HepG2 (cell line): ENCODE measurements around the gene STAP2. TPM values are rescaled to one million over a fixed set of nuclear protein-coding genes. Genes with fewer than 3 reads are reported as not detected.

Source experiments
- ETS1 ChIP-seq: sonication (generic); formaldehyde crosslinking; IDR thresholded peaks from 2 replicates; pipeline ENCODE4 v1.4.0; 2020; ENCODE audit warnings: missing genetic modification reagents
- HMG20A ChIP-seq: IDR thresholded peaks from 2 replicates; pipeline ENCODE4 v1.6.1; 2016; ENCODE audit warnings: borderline replicate concordance
- HOMEZ ChIP-seq: IDR thresholded peaks from 2 replicates; pipeline ENCODE4 v1.6.1; 2016; ENCODE audit warnings: low read depth
- KDM4B ChIP-seq: sonication (generic); formaldehyde crosslinking; IDR thresholded peaks from 2 replicates; pipeline ENCODE4 v1.4.0; 2020; ENCODE audit warnings: missing genetic modification reagents
- MEIS2 ChIP-seq: sonication (generic); formaldehyde crosslinking; IDR thresholded peaks from 2 replicates; pipeline ENCODE4 v1.9.0; 2021; ENCODE audit warnings: mild to moderate bottlenecking, missing genetic modification reagents
- MXI1 ChIP-seq: IDR thresholded peaks from 3 replicates; pipeline ENCODE4 v1.6.1; 2012; ENCODE audit warnings: low read depth, low read length, inconsistent platforms, borderline replicate concordance
- NR2F2 ChIP-seq: IDR thresholded peaks from 2 replicates; pipeline ENCODE4 v1.6.1; 2012; ENCODE audit warnings: low read depth, inconsistent platforms, borderline replicate concordance
- RNF219 ChIP-seq: sonication (generic); formaldehyde crosslinking; IDR thresholded peaks from 2 replicates; pipeline ENCODE4 v1.5.0; 2020; ENCODE audit warnings: mild to moderate bottlenecking, missing genetic modification reagents
- SIN3B ChIP-seq: fragments of 150-350 bp; IDR thresholded peaks from 2 replicates; pipeline ENCODE4 v1.6.1; 2014; ENCODE audit warnings: low read length
- THRA ChIP-seq: sonication (generic); formaldehyde crosslinking; IDR thresholded peaks from 2 replicates; pipeline ENCODE4 v1.4.0; 2020; ENCODE audit warnings: missing genetic modification reagents, borderline replicate concordance
- U2AF1 ChIP-seq: fragments of 200-400 bp; formaldehyde crosslinking; optimal IDR thresholded peaks from 2 replicates; pipeline ENCODE3; 2017; ENCODE audit warnings: mild to moderate bottlenecking, low read depth, low read length
- ZBTB37 ChIP-seq: sonication (generic); formaldehyde crosslinking; IDR thresholded peaks from 2 replicates; pipeline ENCODE4 v1.4.0; 2020; ENCODE audit warnings: mild to moderate bottlenecking, missing genetic modification reagents
- ZBTB39 ChIP-seq: sonication (generic); formaldehyde crosslinking; IDR thresholded peaks from 2 replicates; pipeline ENCODE4 v1.5.0; 2020; ENCODE audit warnings: missing genetic modification reagents
- ZNF224 ChIP-seq: sonication (generic); formaldehyde crosslinking; IDR thresholded peaks from 2 replicates; pipeline ENCODE4 v1.5.0; 2020; ENCODE audit warnings: mild to moderate bottlenecking, missing genetic modification reagents
- ZNF350 ChIP-seq: sonication (generic); formaldehyde crosslinking; IDR thresholded peaks from 2 replicates; pipeline ENCODE4 v1.4.0; 2020; ENCODE audit warnings: mild to moderate bottlenecking, low read depth, missing genetic modification reagents, borderline replicate concordance
- ZNF644 ChIP-seq: IDR thresholded peaks from 2 replicates; pipeline ENCODE4 v1.6.1; 2016; ENCODE audit warnings: low read depth
- polyA plus RNA-seq, 8 experiments: library from polyadenylated mRNA; depleted of rRNA in 3 of 8; stranded (reverse) in 7 of 8; unstranded in 1 of 8; fragments of >200 nt; fragmentation: Illumina TruSeq in 4 of 8; extraction: Trizol in 4 of 8; gene quantifications; 2 replicates each; pipeline versions ENCODE4 v1.2.1 to v1.2.3, GENCODE V29; 2011 to 2016; ENCODE audit warnings: low read depth in 4 of 8, missing spikeins in 1 of 8, mixed read lengths in 1 of 8; ENCODE audit not compliant: insufficient read depth in 1 of 8
- total RNA-seq, 5 experiments: library from RNA; depleted of rRNA; stranded (reverse); fragments of >200 nt; fragmentation: Illumina TruSeq; extraction: Trizol; gene quantifications; 2 replicates each; pipeline ENCODE4 v1.2.3, GENCODE V29; 2016; ENCODE audit warnings: low read depth in 1 of 5

Gene STAP2
- total and polyA plus RNA-seq, 2 of the 13 experiments (the other 11 are each of a cell fraction or from before 2014, with no cell fraction given), result 39.0 to 43.7 TPM

- TF ChIP-seq MXI1, result peak; percentile 76; the same call in 2 of the 3 replicates
- peak; percentile 89; the same call in 1 of the 2 replicates for TF ChIP-seq ZNF644 (CRISPR knock-in tag)
- TF ChIP-seq ZNF224, result no peak
- peak; percentile 68; the same call in 1 of the 2 replicates for TF ChIP-seq ETS1 (CRISPR knock-in tag)
- TF ChIP-seq HOMEZ (CRISPR knock-in tag), result peak; percentile 73; the same call in 1 of the 2 replicates
- TF ChIP-seq SIN3B, result no peak
- peak; percentile 18; the same call in 1 of the 2 replicates for TF ChIP-seq ZBTB37 (CRISPR knock-in tag)
- no peak; the same call in 1 of the 2 replicates for TF ChIP-seq ZNF350 (CRISPR knock-in tag)
- peak; percentile 87; the same call in 1 of the 2 replicates for TF ChIP-seq KDM4B (CRISPR knock-in tag)
- TF ChIP-seq THRA (CRISPR knock-in tag), result peak; percentile 84; the same call in 1 of the 2 replicates
- no peak for TF ChIP-seq RNF219 (CRISPR knock-in tag)
- TF ChIP-seq NR2F2, result peak; percentile 46; the same call in 1 of the 2 replicates
- TF ChIP-seq MEIS2 (CRISPR knock-in tag), result peak; percentile 94
- no peak for TF ChIP-seq ZBTB39
- no peak for TF ChIP-seq U2AF1
- TF ChIP-seq HMG20A (CRISPR knock-in tag), result peak; percentile 74; the same call in 1 of the 2 replicates
Observed at GRCh38 chr19:4310247-4311121, 28.1 kb downstream of the STAP2 start (continued).
